ENCODE data around the gene TNXB.
"Not testable (repeated sequence)": the region's sequence is repeated elsewhere in the genome, so short reads cannot be mapped to it uniquely, and the experiment has no call there.

DNA sequence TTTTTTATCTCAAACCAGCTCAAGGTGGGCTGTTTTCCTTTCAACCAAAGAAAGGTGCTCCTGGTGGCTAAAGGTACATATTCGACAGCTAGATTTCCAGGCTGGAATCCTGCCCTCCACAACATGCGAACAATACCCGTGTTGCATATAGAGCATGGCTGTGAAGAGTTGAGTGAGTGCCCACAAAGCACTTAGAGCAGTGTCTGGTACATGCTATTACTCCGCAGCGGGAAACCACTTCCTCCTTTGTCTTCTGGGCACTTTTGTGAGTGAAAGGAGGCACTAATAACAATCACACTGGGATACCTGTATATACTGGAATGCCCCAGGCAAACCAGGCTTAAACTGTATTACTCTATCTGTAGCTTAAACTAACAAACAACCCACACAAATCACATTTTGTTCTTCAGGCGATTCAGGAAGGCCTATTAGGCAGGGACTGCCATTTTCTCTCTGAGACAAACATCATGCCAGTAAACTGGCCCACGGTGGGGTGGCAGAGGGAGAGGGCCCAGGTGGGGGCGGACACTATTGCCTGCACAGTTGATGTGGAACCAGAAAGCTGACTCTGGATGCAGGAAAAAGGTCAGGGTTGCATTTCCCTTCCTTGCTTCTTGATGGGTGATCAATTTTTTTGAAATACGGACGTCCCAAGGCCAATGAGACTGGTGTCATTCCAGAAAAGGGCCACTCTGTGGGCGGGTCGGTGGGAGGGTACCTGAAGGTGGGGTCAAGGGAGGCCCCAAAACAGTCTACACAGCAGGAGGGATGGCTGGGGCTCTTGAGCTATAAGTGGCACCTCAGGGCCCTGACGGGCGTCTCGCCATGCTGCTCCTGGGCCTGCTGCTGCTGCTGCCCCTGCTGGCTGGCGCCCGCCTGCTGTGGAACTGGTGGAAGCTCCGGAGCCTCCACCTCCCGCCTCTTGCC, 71.3 kb downstream of the TNXB start, which contains the start of gene CYP21A2:
- TF ChIP-seq, protein P1, sequence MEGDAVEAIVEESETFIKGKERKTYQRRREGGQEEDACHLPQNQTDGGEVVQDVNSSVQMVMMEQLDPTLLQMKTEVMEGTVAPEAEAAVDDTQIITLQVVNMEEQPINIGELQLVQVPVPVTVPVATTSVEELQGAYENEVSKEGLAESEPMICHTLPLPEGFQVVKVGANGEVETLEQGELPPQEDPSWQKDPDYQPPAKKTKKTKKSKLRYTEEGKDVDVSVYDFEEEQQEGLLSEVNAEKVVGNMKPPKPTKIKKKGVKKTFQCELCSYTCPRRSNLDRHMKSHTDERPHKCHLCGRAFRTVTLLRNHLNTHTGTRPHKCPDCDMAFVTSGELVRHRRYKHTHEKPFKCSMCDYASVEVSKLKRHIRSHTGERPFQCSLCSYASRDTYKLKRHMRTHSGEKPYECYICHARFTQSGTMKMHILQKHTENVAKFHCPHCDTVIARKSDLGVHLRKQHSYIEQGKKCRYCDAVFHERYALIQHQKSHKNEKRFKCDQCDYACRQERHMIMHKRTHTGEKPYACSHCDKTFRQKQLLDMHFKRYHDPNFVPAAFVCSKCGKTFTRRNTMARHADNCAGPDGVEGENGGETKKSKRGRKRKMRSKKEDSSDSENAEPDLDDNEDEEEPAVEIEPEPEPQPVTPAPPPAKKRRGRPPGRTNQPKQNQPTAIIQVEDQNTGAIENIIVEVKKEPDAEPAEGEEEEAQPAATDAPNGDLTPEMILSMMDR (conservative IDR thresholded peaks at IDR 0.05; ENCODE audit: low read length), result not testable (repeated sequence)
- TF ChIP-seq EZH2phosphoT487 (IDR thresholded peaks at IDR 0.05; ENCODE audit: borderline replicate concordance), result not testable (repeated sequence)
